GM21423 (cell line): ENCODE measurements around the gene PRPH.
"Not testable (repeated sequence)": the region's sequence is repeated elsewhere in the genome, so short reads cannot be mapped to it uniquely, and the experiment has no call there.

Experiments
- ATAC-seq: cut with Tn5 transposase; IDR thresholded peaks from one replicate; pipeline ENCODE4 v1.9.1; 2021; ENCODE audit warnings: mild to moderate bottlenecking, moderate library complexity; ENCODE audit not compliant: unreplicated experiment

PRPH gene

DNA sequence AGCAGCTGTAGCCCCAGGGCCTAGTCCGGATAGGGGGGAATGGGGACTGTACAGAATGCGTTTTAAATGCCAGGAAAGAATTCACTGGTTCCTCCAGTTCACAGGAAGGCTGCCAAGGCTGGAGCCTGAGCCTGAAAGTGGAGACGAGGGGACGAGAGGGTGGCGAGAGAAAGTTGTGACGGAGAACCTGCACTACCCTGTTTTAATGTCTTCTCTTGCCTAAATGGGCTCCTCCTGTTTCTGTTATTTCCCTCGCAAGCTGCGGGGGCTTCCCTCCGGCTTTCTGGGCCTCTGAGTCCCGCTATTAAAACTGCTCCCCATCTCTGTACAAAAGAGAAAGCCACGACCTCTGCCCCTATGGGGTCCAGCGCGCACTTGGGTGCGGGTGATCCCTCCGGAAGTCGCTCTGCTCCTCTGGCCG lies 37.5 kb downstream of the PRPH start:
- no peak for ATAC-seq

DNA sequence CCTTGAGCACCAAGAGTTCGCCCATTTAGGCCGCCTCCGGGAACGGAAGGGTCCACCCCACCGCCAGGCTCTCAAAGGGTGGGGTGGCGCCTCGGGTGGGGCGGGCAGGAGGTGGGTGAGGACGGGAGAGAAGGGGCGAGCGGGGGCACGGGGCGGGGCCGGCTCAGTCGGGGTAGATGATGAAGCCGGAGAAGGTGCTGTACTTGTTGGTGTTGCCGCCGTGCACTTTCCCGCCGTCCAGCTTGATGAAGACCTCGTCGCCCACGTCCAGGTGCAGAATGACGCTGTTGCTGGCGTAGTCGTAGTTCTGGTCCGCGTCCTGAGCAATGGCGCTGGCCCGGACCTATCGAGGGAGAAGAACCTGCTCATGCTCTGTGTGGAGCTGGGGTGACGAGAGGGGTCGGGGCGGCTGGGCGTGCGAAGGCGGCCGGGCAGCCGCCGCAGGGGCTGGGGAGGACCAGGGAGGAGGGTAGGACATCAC lies 38.0 kb downstream of the PRPH start:
- no peak for ATAC-seq

DNA sequence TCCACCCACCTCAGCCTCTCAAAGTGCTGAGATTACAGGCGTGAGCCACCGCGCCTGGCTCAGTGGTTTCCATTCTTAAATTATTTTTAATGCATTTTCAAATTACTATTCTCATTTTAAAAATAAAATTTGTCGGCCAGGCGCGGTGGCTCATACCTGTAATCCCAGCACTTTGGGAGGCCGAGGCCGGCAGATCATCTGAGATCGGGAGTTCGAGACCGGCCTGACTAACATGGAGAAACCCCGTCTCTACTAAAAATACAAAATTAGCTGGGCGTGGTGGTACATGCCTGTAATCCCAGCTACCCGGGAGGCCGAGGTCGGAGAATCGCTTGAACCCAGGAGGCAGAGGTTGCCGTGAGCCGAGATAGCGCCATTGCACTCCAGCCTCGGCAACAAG lies 38.8 kb downstream of the PRPH start:
- ATAC-seq = not testable (repeated sequence)

DNA sequence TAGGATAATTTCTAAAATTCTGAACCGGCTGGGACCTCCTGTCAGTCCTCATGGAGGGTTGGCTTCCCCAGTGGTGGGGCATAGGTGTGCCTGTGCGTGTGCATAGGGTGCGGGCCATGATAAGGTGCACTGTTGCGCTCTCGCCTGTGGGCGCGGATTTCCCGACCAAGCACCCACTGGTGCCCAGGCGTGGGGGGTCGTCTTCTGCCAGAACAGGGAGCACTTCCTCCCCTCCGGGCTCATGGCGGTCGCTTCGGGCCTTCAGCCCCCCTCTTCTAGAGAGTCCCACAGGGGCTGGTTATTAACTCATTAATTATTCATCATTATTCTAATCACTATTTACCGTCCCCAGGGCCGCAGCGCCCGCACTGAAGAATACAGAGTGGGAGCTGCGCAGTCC lies 39.3 kb downstream of the PRPH start:
- no peak for ATAC-seq

DNA sequence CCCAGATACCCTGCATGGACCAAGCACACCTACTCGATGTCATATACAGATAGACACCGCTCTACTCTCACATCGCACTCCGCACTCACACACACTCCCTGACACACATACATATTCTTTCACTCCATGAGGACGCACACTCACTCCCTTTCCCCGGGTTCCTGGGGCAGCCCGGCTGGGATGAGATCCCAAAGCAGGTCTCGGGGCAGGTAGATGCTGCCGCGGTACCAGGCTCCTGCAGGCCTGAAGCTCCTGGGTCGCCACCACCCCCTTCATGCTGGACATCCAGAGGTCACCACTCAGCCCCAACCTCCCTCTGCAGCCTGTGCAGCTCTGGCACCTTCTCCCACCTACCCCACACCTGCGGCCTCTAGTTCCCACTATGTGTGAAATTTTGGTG lies 39.7 kb downstream of the PRPH start:
- no peak for ATAC-seq

DNA sequence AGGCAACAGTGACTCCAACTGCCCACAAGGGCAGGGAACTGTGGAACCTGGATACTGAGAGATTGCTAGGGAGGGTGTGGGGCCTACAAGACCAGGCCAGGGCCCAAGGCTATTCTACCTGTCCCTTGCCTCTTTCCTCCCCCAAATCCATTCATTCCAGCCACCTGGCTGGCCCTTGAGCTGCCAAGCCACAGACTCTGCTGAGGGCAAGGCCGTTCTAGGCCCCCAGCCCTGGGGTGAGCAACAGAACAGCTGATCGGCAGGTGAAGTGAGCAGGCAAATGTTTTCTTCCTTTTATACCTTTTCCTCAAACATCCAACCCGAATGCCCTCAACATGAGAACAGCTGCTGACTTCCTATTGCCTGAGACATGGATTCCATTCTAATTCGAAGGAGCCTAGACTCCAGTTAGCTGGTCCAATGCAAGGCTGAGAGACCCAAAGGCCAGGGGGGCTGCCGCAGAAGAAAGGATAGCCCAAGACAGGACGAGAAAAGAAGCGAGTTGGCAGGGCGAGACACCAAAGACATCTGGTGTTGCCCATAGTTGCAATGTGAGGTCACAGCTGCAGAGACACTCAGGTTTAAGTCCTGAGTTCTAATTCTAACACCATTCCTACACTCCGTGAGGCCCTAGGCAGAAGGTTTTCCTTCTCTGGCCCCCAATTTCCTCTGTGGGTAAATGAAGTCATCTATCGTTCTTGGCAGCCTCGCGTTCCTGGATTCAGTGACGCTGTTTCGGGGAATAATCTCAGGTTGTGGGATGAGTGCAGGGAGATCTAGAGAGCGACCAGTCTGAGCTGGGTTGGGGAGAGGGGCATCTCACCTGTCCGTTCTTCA lies 40.4 kb downstream of the PRPH start:
- ATAC-seq = no peak

DNA sequence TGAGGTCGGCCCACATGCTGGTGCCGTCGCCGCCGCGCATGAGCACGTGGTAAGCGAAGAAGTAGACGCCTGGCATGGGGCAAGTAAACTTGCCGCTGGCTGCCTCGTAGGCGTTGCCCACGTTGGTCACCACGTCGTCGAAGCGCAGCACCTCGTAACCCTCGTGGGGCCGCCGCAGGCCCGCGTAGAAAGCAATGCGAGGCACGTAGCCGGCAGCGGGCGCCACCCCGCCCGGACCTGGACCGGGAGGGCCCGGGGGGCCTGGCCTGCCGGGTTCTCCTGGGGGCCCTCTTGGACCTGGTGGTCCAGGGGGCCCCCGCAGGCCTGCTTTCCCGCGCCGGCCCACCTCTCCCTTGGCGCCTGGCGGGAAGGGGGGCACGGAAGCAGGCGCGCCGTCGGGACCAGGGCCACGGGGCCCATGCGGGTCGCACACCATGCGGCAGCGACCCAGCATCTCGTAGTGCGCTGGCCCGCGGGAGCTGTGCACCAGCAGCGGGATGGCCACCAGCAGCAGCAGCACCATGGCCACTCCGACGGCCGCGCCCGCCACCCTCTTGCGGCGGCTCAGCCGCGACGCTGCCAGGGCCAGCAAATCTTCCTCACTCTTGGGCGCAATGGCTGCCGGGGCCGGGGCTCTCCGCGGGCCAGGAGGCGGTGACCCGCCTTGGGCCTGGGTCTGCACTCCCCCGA lies 41.2 kb downstream of the PRPH start:
- no peak for ATAC-seq

DNA sequence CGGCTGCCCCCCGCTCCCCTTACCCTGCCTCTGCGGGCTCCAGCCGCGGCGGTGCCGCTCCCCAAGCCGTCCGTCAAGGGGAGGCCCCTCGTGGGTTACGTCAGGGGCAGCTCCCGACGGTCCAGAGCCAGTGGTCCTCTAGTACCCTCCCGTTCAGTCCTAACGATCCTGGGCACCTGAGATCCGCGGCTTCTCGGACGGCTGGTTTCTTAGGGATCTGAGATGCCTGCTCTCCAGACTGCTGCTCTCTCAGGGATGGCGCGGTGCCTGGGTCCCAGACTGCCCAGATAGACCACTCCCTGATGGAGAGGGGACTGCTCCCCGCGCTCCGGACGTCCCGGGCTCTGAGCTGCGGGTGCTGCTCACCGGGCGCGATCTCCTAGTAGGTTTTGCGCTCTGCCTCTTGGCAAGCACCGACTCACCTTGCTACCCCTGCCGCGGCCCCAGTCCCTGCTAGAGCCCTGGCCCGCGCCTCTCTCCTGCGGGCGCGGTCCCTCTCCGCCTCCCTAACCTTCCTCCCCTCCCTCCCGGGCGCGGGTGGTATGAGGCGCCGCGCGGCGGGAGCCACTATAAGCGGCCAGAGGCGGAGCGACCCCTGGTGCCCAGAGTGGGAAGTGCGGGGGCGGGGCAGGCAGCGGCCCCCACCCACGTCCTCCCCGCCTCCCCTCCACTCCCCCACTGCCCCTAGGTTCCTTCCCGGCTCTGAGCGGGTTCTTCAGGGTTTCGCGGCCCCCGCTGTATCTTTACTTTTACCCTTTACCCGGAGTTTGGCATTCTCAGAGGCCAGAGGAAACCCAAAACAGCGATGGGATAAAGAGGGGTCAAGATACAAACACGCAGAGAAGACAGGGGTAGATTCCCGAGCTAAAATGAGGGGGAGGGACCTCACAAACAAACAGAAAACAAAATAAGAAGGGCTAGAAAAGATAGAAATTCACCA lies 42.0 kb downstream of the PRPH start, which contains the start of gene C1QL4:
C1QL4 (minus strand) TSS at position 544 of the 940 bp plus-strand sequence. CDS start 711 bp downstream, outside the sequence.
- no peak for ATAC-seq

DNA sequence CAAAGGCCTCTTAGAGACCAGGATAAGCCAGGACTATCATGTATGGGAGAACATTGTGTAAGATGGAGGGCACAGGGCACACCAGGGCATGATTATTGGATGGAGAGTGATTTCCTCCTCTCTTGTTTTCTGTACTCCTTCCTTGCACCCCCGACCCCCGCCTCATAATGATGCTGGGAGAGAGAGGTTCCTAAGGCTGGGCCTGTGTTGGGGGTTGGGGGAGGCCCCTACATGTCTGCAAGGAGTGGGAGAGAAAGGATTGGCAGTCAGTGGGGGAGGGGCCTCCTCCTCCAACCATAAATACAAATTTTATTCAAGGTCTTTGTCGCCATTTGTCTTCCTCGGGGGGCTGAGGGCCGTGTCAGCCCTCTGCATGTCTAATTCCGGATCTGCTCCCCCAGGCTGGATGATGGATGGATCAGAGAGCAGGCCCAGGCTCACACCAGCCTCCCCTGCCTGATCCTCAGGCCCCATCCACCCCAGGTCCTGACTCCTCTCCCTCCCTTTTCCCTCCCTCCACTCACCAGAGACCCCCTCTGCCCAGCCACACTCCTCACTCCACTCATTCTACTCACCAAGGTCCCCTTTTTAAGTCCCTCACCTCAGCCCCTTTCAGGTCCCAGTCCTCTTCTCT lies 44.0 kb downstream of the PRPH start:
- no peak for ATAC-seq

DNA sequence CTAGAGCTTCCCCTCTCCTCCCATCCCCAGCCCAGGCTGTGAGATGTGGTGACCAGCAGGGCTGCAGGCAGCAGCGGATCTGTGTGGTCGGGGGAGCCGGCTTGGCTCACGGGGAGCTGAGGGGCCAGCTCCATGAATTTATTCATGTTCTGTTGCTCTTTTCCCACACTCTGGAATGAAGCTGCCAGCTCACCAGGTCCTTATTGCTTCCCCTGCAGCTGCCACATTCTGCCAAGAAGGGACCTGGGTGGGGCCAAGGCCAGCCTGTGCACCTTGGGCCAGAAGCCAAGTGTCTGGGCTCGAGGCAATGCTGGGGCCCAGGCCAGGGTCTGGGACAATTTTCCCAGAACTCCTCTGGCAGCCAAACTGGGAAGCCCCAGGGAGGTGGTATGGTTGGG lies 44.5 kb downstream of the PRPH start:
- no peak for ATAC-seq

DNA sequence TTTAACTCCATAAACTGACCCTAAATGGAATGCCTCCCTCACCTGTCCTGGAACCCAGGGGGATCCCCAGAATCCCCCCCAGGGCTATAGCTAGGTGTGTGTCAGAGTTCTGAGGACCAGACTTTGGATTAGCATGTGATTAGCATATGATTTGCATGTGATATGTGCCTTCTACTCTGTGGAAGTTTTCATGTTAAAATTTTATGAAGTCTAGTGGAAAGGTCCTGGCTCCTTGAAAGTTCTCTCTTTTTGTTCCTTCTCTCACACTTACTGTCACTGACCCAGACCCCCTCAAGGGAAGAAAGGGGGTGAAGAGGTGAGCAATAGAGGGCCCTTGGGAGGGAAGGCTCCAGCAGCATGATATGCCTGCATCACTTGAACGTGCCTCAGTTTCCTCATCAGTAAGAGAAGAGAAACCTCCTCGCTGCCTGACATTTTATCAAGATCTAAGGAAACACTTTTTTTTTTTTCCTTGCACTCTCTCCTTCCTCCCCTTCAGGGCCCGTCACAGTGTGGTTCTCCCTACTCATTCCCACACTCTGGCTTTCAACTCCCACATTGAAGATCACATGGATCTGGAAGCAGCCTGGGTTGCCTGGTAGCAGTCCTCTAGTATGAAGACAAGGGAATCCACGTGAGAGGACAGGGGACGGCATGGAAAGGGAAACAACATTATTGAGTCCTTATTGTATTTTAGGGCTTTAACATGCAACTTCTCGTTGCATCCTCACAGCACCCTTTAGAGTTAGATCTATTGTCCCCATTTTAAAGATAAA lies 45.3 kb downstream of the PRPH start:
- ATAC-seq = no peak

DNA sequence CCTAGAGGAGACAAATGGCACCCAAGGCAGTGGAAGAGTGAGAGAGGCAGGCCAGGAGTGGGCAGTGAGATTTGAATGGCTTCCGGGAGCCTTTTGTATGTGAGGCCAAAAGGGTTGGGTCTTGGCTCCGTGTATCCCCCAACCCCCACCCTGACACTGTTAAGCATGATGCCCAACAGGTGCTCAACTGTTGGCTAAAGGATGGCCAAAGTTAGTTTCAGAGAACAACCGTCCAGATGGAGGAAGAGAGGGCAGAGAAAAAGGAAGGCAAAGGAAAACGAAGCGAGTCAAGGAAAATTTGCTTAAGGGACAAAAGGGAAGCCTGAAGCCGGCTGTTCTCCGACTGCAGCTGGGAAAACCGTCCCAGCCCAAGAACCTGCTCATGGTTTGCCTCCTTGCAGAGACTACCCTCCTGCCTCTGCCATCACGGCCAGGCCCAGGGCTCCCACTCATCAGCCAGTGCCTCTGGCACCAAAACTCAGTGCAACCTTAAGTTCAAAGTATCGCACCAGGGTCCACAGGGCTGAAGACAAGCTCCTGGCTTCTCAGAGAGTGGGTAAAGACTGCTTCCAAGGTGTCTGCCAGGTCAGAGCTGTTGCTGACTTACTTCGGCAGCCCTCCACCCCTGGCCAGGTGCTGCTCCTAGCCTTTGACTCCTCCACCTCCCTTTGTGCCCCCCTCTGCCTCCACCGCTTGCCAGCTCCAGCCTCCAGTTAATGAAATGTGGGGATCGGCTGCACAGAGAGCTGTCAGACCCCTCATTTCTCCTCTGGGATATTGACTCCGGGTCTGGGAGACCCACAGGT lies 46.2 kb downstream of the PRPH start:
- ATAC-seq = no peak

DNA sequence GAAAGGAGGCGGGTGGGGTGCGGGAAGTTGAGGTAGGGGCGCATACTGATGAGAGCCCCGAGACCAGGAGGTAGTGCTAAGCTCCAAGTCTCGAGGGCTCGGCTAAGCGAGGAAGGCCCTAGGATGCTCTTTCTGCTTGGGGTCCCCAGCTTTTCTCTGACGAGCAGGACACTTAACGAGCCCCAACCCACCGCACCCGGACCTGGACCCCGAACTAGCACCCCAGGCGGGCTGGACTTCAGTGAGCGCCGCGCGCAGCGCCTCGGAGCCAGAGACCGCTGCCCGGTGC lies 46.8 kb downstream of the PRPH start:
- no peak for ATAC-seq

DNA sequence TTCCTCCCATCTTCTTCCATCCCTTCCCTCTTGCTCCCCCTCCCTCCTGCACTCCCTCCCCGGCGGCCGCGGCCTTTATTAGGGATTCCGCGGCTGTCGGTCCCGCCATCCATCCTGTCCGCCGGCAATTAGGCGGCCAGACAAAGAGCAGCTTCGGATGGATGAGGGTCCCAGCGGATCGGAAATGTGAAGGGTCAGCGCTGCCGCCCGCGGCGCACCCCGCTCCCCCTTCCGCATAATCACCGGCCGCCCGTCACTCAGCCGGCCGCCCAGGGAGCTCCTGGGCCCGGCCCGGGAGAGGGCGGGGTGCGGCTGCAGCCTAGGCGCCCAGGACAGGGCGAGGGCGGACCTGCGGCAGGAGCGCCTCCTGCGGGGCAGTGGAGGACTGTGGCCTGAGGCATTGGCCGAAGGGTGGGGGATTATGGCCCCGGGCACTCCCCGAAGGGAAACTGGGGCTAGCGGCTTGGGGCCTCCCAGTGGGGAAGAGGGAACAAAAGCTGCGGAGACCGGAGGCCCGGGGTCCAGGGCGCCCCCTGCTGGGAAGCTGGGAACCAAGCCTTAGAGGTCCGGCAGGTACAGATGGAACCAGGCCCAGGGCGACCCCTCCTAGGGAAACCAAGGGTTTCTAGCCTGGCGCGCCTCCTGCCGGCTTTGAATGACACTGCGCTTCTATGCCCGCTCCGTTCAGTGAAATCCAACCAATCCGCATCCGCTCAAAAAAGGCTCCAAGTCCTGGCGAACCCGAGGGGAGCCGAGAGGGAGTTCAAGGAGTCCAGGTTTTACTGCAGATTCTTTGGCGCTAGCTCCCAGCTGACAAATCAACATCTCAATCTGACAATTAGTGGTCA lies 47.3 kb downstream of the PRPH start:
- no peak for ATAC-seq

DNA sequence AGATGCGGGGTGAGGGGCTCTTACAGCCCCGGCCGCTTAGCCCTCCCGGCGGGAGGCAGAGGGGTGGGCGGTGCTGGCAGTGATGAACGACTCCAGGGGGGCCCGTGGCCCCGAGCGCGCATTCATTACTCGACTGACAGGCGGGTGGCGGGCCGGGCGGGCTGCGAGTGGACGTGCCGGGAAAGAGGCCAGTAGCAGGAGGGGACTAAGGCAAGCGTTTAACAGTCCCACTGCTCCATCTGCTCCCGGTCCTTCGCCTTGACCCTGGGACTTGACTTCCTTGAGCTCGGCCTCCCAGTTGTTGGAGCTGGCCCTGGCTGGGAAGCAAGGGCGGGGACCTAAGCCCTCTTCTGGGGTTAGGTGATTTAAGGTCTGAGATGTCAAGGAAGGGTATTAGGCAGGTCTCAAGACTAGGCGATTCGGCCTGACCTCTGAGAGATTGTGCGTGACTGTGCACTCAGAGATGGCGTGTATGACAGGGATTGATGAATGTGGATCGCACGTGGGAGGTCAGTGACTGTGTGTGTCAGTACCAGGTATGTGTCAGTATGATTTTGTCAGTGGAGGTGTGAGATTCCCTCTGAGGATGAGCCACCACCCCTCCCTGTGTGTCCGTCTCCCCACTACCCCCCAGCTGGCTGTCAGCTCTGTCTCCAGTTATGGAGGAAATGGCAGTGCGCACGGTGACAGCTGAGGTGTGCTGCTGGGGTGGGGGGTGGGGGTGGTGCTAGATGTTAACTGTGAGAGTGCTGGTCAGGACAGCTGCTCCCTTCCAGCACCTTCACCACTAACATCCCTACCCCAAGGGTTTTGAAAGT lies 48.2 kb downstream of the PRPH start:
- no peak for ATAC-seq

DNA sequence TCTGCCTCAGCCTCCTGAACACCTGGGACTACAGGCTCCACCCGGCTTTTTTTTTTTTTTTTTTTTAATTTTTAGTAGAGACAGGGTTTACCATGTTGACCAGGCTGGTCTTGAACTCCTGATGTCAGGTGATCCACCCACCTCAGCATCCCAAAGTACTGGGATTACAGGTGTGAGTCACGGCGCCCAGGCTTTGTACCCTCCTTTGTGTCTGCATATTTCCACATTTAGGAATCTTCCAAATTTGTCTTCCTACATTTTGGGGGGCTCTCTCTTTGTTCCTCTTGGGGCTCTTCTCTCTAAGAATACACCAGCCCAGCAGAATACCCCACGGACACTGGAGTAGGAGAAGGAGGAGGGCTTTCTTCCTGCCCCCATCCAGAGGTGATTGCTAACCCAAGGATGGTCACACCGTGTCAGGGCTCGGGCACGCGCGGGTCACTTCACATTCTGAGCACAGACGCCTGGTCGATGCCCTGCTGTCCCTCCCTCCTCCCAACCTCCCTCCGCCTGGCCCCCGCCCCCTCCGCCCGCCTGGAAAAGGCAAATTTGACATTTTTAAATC lies 49.6 kb downstream of the PRPH start:
- no peak for ATAC-seq
